NCI-H1105 (cell line): Measurements from ENCODE around the gene STXBP4.

Experiments
- DNase-seq: peaks from one replicate; lab custom pipeline; 2025; lab: John Stamatoyannopoulos, UW

STXBP4 gene

GRCh38 chr17:55171634-55172328, 203.2 kb downstream of the STXBP4 start:
- no peak for DNase-seq

GRCh38 chr17:55172612-55173011, 204.0 kb downstream of the STXBP4 start:
- no peak for DNase-seq

- no peak for DNase-seq
Measured at GRCh38 chr17:55174133-55174532, 205.6 kb downstream of the STXBP4 start.

GRCh38 chr17:55175788-55176427, 207.3 kb downstream of the STXBP4 start:
- no peak for DNase-seq

- no peak for DNase-seq
Measured at GRCh38 chr17:55177159-55177854, 208.7 kb downstream of the STXBP4 start.

GRCh38 chr17:55177855-55178217, 209.3 kb downstream of the STXBP4 start:
- no peak for DNase-seq

- DNase-seq: no peak
Measured at GRCh38 chr17:55186937-55187770, 218.6 kb downstream of the STXBP4 start.

GRCh38 chr17:55190748-55191147, 222.2 kb downstream of the STXBP4 start:
- DNase-seq: no peak

- no peak for DNase-seq
Measured at GRCh38 chr17:55198690-55199370, 230.3 kb downstream of the STXBP4 start.

- no peak for DNase-seq
Measured at GRCh38 chr17:55200904-55201303, 232.3 kb downstream of the STXBP4 start.

- DNase-seq: no peak
Measured at GRCh38 chr17:55201308-55201932, 232.9 kb downstream of the STXBP4 start.

GRCh38 chr17:55202896-55203295, 234.3 kb downstream of the STXBP4 start:
- DNase-seq: no peak

GRCh38 chr17:55208078-55208812, 239.7 kb downstream of the STXBP4 start:
- DNase-seq: no peak

- peak; percentile 4 for DNase-seq
Measured at GRCh38 chr17:55210292-55210691, 241.7 kb downstream of the STXBP4 start.

GRCh38 chr17:55212880-55213279, 244.3 kb downstream of the STXBP4 start:
- DNase-seq: no peak

- DNase-seq: no peak
Measured at GRCh38 chr17:55215711-55216110, 247.1 kb downstream of the STXBP4 start.

GRCh38 chr17:55216888-55217287, 248.3 kb downstream of the STXBP4 start:
- DNase-seq: no peak

GRCh38 chr17:55219459-55219858, 250.9 kb downstream of the STXBP4 start:
- no peak for DNase-seq

GRCh38 chr17:55219934-55220333, 251.4 kb downstream of the STXBP4 start:
- DNase-seq: no peak
